H1 (cell line): ENCODE data around the gene C4B. TPM values are rescaled to one million over a fixed set of nuclear protein-coding genes. Genes with fewer than 3 reads are reported as not detected.

Source experiments
- CTCF ChIA-PET: fragments of 300-600 bp; sonication (Branson Sonifier 250); formaldehyde crosslinking; loops from one replicate; lab custom pipeline; 2021; ENCODE audit not compliant: partially characterized antibody; lab: Charles Lee
- POLR2A ChIA-PET: fragments of 300-600 bp; sonication (Branson Sonifier 250); formaldehyde crosslinking; loops from one replicate; lab custom pipeline; 2021; ENCODE audit warnings: inconsistent platforms; ENCODE audit not compliant: partially characterized antibody; lab: Charles Lee
- DNase-seq, 2 experiments: peaks; one replicate each; pipeline versions ENCODE4 v3.0.0 to v3.0.0-alpha.2; 2010 to 2022; ENCODE audit warnings: low spot score in 2 of 2, low read depth in 1 of 2, mixed read lengths in 1 of 2
- FAIRE-seq: peaks from 2 replicates; lab custom pipeline; 2011; peaks lifted over from hg19 to GRCh38; lab: Jason Lieb, UNC
- H2AFZ ChIP-seq: 2 replicates; pipeline ENCODE4 v1.8.1; 2012; ENCODE audit warnings: low read length, inconsistent platforms
- H2AK5ac ChIP-seq: 2 replicates; pipeline ENCODE4 v1.6.1; 2013; ENCODE audit warnings: low read depth, low read length
- H2BK120ac ChIP-seq: replicated peaks from 2 replicates; pipeline ENCODE3; 2013; ENCODE audit warnings: low read depth, low read length, inconsistent platforms
- H2BK12ac ChIP-seq: 2 replicates; pipeline ENCODE4 v1.6.1; 2013; ENCODE audit warnings: low read depth, low read length
- H2BK15ac ChIP-seq: 2 replicates; pipeline ENCODE4 v1.6.1; 2013; ENCODE audit warnings: low read length
- H2BK20ac ChIP-seq: 2 replicates; pipeline ENCODE4 v1.6.1; 2013; ENCODE audit warnings: low read length
- H2BK5ac ChIP-seq: 2 replicates; pipeline ENCODE4 v1.6.1; 2013; ENCODE audit warnings: low read depth, low read length
- H3K14ac ChIP-seq: 2 replicates; pipeline ENCODE4 v1.6.1; 2013; ENCODE audit warnings: inconsistent platforms; ENCODE audit not compliant: insufficient read length
- H3K18ac ChIP-seq: 2 replicates; pipeline ENCODE4 v1.6.1; 2013; ENCODE audit warnings: low read length; ENCODE audit errors: extremely low read depth
- H3K23ac ChIP-seq: 2 replicates; pipeline ENCODE4 v1.6.1; 2013; ENCODE audit warnings: inconsistent platforms; ENCODE audit not compliant: insufficient read length
- H3K23me2 ChIP-seq: 2 replicates; pipeline ENCODE4 v1.6.1; 2013; ENCODE audit warnings: low read depth, low read length
- H3K27ac ChIP-seq: 2 replicates; pipeline ENCODE4 v1.6.1; 2011; ENCODE audit warnings: low read depth, low read length, inconsistent platforms
- H3K27me3 ChIP-seq, 4 experiments: replicated peaks in 1 of 4; 1 replicate in 1 of 4; 2 replicates in 3 of 4; pipeline versions ENCODE4 v1.6.1 to v1.8.1; 2011 to 2013; ENCODE audit warnings: low read length in 3 of 4, mild to moderate bottlenecking in 3 of 4, inconsistent platforms in 2 of 4, mixed read lengths in 2 of 4, moderate library complexity in 1 of 4; ENCODE audit not compliant: control insufficient read depth in 3 of 4, insufficient read depth in 3 of 4; ENCODE audit errors: extremely low read depth in 1 of 4
- H3K36me3 ChIP-seq, 4 experiments: 2 replicates each; pipeline versions ENCODE4 v1.6.1 to v1.8.1; 2011 to 2013; ENCODE audit warnings: mild to moderate bottlenecking in 4 of 4, low read length in 3 of 4, moderate library complexity in 2 of 4, control low read depth in 1 of 4, inconsistent platforms in 1 of 4; ENCODE audit not compliant: insufficient read depth in 4 of 4, control insufficient read depth in 2 of 4
- H3K4ac ChIP-seq: replicated peaks from 2 replicates; pipeline ENCODE3; 2013; ENCODE audit warnings: low read length, low read depth, mixed read lengths, inconsistent platforms; ENCODE audit not compliant: insufficient read length
- H3K4me1 ChIP-seq, 4 experiments: replicated peaks in 1 of 4; 1 replicate in 1 of 4; 2 replicates in 3 of 4; pipeline versions ENCODE4 v1.6.1 to v1.8.1; 2011 to 2013; ENCODE audit warnings: low read length in 3 of 4, inconsistent platforms in 2 of 4, mixed read lengths in 1 of 4; ENCODE audit not compliant: insufficient read depth in 4 of 4, control insufficient read depth in 3 of 4
- H3K4me2 ChIP-seq, 2 experiments: 2 replicates each; pipeline versions ENCODE4 v1.6.1 to v1.8.1; 2011 to 2013; ENCODE audit warnings: low read depth in 2 of 2, low read length in 2 of 2, control low read depth in 1 of 2, inconsistent platforms in 1 of 2, mild to moderate bottlenecking in 1 of 2; ENCODE audit not compliant: insufficient read depth in 1 of 2
- H3K4me3 ChIP-seq, 4 experiments: fragments of 200-600, 300-600 bp in 1 of 4; sonication (generic), shearing (Covaris generic), sonication (Bioruptor Twin) in 1 of 4; 2 replicates each; pipeline versions ENCODE4 v1.5.1 to v1.8.1; 2011 to 2016; ENCODE audit warnings: low read length in 4 of 4, low read depth in 3 of 4, control low read depth in 2 of 4, inconsistent platforms in 2 of 4, mild to moderate bottlenecking in 2 of 4, mixed read lengths in 1 of 4, moderate library complexity in 1 of 4; ENCODE audit not compliant: insufficient read depth in 2 of 4; ENCODE audit errors: extremely low read depth in 1 of 4
- H3K56ac ChIP-seq: replicated peaks from 2 replicates; pipeline ENCODE3; 2013; ENCODE audit warnings: low read depth, mild to moderate bottlenecking, mixed read lengths, low read length, inconsistent platforms; ENCODE audit not compliant: insufficient read length
- H3K79me1 ChIP-seq: 2 replicates; pipeline ENCODE4 v1.6.1; 2013; ENCODE audit warnings: low read depth, low read length, control low read depth
- H3K79me2 ChIP-seq, 2 experiments: 2 replicates each; pipeline versions ENCODE4 v1.6.1 to v1.8.1; 2012 to 2013; ENCODE audit warnings: low read length in 2 of 2, mild to moderate bottlenecking in 2 of 2, inconsistent platforms in 1 of 2; ENCODE audit not compliant: insufficient read depth in 2 of 2, control insufficient read depth in 1 of 2
- H3K9ac ChIP-seq, 4 experiments: replicated peaks in 1 of 4; 1 replicate in 1 of 4; 2 replicates in 3 of 4; pipeline versions ENCODE4 v1.6.1 to v1.8.1; 2011 to 2013; ENCODE audit warnings: low read depth in 3 of 4, low read length in 3 of 4, control low read depth in 2 of 4, mild to moderate bottlenecking in 2 of 4, moderate library complexity in 2 of 4, inconsistent platforms in 1 of 4; ENCODE audit errors: extremely low read depth in 1 of 4
- H3K9me3 ChIP-seq, 2 experiments: 2 replicates each; pipeline versions ENCODE4 v1.6.1 to v1.8.1; 2012 to 2013; ENCODE audit warnings: mild to moderate bottlenecking in 2 of 2, moderate library complexity in 2 of 2, control low read depth in 1 of 2, inconsistent platforms in 1 of 2, low read depth in 1 of 2, low read length in 1 of 2, mixed read lengths in 1 of 2; ENCODE audit not compliant: insufficient read depth in 2 of 2
- H4K20me1 ChIP-seq, 2 experiments: replicated peaks in 1 of 2; 2 replicates each; pipeline versions ENCODE3 to v1.8.1; 2011 to 2013; ENCODE audit warnings: inconsistent platforms in 2 of 2, low read length in 2 of 2, mild to moderate bottlenecking in 1 of 2; ENCODE audit not compliant: insufficient read depth in 2 of 2, control insufficient read depth in 1 of 2
- H4K5ac ChIP-seq: 2 replicates; pipeline ENCODE4 v1.6.1; 2013; ENCODE audit warnings: low read length, low read depth, mixed read lengths, inconsistent platforms; ENCODE audit not compliant: insufficient read length
- H4K8ac ChIP-seq: 2 replicates; pipeline ENCODE4 v1.8.0; 2013; ENCODE audit warnings: mild to moderate bottlenecking, moderate library complexity, low read length, inconsistent platforms; ENCODE audit not compliant: insufficient read depth; ENCODE audit errors: extremely low read depth
- H4K91ac ChIP-seq: replicated peaks from 2 replicates; pipeline ENCODE3; 2013; ENCODE audit warnings: low read length, mixed read lengths, inconsistent platforms; ENCODE audit not compliant: insufficient read length
- ATF3 ChIP-seq: IDR thresholded peaks from 2 replicates; pipeline ENCODE4 v1.6.1; 2011; ENCODE audit warnings: low read depth, mild to moderate bottlenecking, low read length; ENCODE audit not compliant: insufficient read depth
- CHD2 ChIP-seq: IDR thresholded peaks from 2 replicates; pipeline ENCODE4 v1.6.1; 2012; ENCODE audit warnings: low read length, improper control_type of control experiment
- EP300 ChIP-seq, 2 experiments: IDR thresholded peaks; 1 replicate in 1 of 2; 2 replicates in 1 of 2; pipeline ENCODE4 v1.6.1; 2011 to 2012; ENCODE audit warnings: low read depth in 2 of 2, low read length in 2 of 2, mild to moderate bottlenecking in 2 of 2, borderline replicate concordance in 1 of 2, inconsistent platforms in 1 of 2, moderate library complexity in 1 of 2
- KDM1A ChIP-seq: fragments of 200-600, 300-600 bp; sonication (generic); IDR thresholded peaks from 2 replicates; pipeline ENCODE4 v1.7.1; 2016; ENCODE audit warnings: mild to moderate bottlenecking, low read length, borderline replicate concordance
- KDM4A ChIP-seq: IDR thresholded peaks from one replicate; pipeline ENCODE4 v1.7.1; 2012; ENCODE audit warnings: low read depth, mild to moderate bottlenecking, moderate library complexity, low read length, inconsistent platforms; ENCODE audit not compliant: severe bottlenecking
- MAX ChIP-seq: IDR thresholded peaks from 2 replicates; pipeline ENCODE4 v1.6.1; 2012; ENCODE audit warnings: inconsistent platforms
- PHF8 ChIP-seq: fragments of 200-600 bp; sonication (generic); conservative IDR thresholded peaks from 2 replicates; pipeline ENCODE4 v1.7.1; 2012; ENCODE audit warnings: low read depth, mild to moderate bottlenecking, inconsistent platforms, low read length, moderate library complexity
- TBP ChIP-seq: IDR thresholded peaks from 2 replicates; pipeline ENCODE4 v1.6.1; 2011; ENCODE audit warnings: low read depth, low read length, improper control_type of control experiment
- WGBS, 2 experiments: shearing (Covaris generic) in 1 of 2; methylation state at CpG; one replicate each; pipeline versions ENCODE4 v1.1.6 to v1.1.7; 2013 to 2015; ENCODE audit warnings: low lambda C conversion rate in 2 of 2, mixed read lengths in 2 of 2, inconsistent platforms in 1 of 2, low coverage in 1 of 2, missing lambda C conversion rate in 1 of 2; ENCODE audit not compliant: insufficient replicate concordance in 2 of 2, insufficient coverage in 1 of 2, insufficient read length in 1 of 2; ENCODE audit errors: extremely low coverage in 1 of 2, missing lambda C conversion rate in 1 of 2; 5-methylcytosine and 5-hydroxymethylcytosine counted together
- polyA plus RNA-seq, 7 experiments: library from polyadenylated mRNA; depleted of rRNA in 3 of 7; stranded (reverse) in 5 of 7; unstranded in 2 of 7; fragments of >200 nt in 5 of 7; fragments of 200-250 nt in 2 of 7; gene quantifications; 1 replicate in 5 of 7; 2 replicates in 1 of 7; 4 replicates in 1 of 7; pipeline versions ENCODE4 v1.2.1 to v1.2.3, GENCODE V29; 2011 to 2013; ENCODE audit warnings: missing spikeins in 2 of 7, mixed read lengths in 2 of 7
- total RNA-seq: library from RNA; stranded (reverse); fragmentation: NEBNext Ultra II Directional; extraction: Animal tissue kit (Norgen Biotek cat#: 25700); gene quantifications from 2 replicates; pipeline ENCODE4 v1.2.1, GENCODE V29; 2021
- TF ChIP-seq, protein P1 (sequence below): IDR thresholded peaks from 2 replicates; pipeline ENCODE4 v1.6.1; 2012; ENCODE audit warnings: inconsistent platforms

C4B gene
- total and polyA plus RNA-seq, 2 of the 8 experiments (the other 6 are each of a cell fraction or from before 2014, with no cell fraction given): 0.74 to 3.5 TPM

- ChIA-PET POLR2A (interaction anchor here (1.3 to 15.3 kb wide), 14 partner anchors 18 to 351 kb away, joined by 3 to 279 read pairs (median 6); partner anchors contain the start of genes CFB, EHMT2, FKBPL and NELFE), CTCF (interaction anchor here (1.6 to 10.2 kb wide), 3 partner anchors 21 to 144 kb away, joined by 4 to 84 read pairs (median 10); no protein-coding TSS in a partner anchor)
- Histone ChIP-seq H3K9me3 (peaks cover 0 to 5% of the 10 kb centered on the region in 2 experiments; a peak in 1 of 4 replicates), H3K36me3 (peaks cover 3 to 21% (median 14%) of the 10 kb centered on the region in 4 experiments; a peak in 6 of 8 replicates), H3K23me2 (peaks cover 13% of the 10 kb centered on the region), H2BK120ac (no peak overlapping the region), H3K23ac (no peak overlapping the region), H2BK12ac (no peak overlapping the region; the same call in 1 of the 2 replicates), H3K79me2 (peaks cover 0 to 11% of the 10 kb centered on the region in 2 experiments; a peak in 1 of 4 replicates), H4K5ac (no peak overlapping the region), H4K8ac (peak overlapping the region; percentile 99), H4K20me1 (no peaks in the 10 kb centered on the region), H4K91ac (no peak overlapping the region), H3K4ac (no peak overlapping the region), H2AK5ac (no peak overlapping the region; the same call in 1 of the 2 replicates), H2BK20ac (no peak overlapping the region), H3K4me3 (peak overlapping the region; percentile 68 to 94 (median 84)), H3K79me1 (peaks cover 4% of the 10 kb centered on the region; the same call in 1 of the 2 replicates), H3K4me1 (peaks cover 0 to 9% (median 5%) of the 10 kb centered on the region in 4 experiments; a peak in 5 of 7 replicates), H3K56ac (no peak overlapping the region), H3K14ac (no peak overlapping the region), H3K4me2 (peak overlapping the region; percentile 91 to 100), H2AFZ (peak overlapping the region; percentile 57; the same call in 1 of the 2 replicates), H2BK15ac (no peak overlapping the region), H3K9ac (peak overlapping the region; percentile 54 to 84 (median 68); a peak in 6 of 7 replicates), H2BK5ac (peak overlapping the region; percentile 88), H3K18ac (peak overlapping the region; percentile 24; the same call in 1 of the 2 replicates), H3K27me3 (no peaks in the 10 kb centered on the region; a peak in 1 of 7 replicates), H3K27ac (peak overlapping the region; percentile 90; the same call in 1 of the 2 replicates)
- FAIRE-seq: no peak
- 23% methylated on average over 13 of the region's 19 CpGs; no CpG with 5 or more reads in 1 of the 2 experiments for WGBS, 2 experiments
- no peak for DNase-seq
- TF ChIP-seq TBP (no peak), CHD2 (no peak), KDM1A (no peak), MAX (0 out of 2 replicates have a peak, but pooled peaks have one; percentile 51), PHF8 (no peak; the same call in 1 of the 2 replicates), EP300 (IDR thresholded peaks at IDR 0.05; ENCODE audit: borderline replicate concordance in 1 of 2, low read depth in 2 of 2, low read length in 2 of 2) (no peak), KDM4A (no peak), ATF3 (no peak)
- TF ChIP-seq, protein P1, sequence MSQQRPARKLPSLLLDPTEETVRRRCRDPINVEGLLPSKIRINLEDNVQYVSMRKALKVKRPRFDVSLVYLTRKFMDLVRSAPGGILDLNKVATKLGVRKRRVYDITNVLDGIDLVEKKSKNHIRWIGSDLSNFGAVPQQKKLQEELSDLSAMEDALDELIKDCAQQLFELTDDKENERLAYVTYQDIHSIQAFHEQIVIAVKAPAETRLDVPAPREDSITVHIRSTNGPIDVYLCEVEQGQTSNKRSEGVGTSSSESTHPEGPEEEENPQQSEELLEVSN: no peak
Measured at GRCh38 chr6:31972709-31973350, 41.8 kb upstream of the C4B start.
